Endothelial cell of umbilical vein (primary cell): ENCODE data around the gene CFAP45.

Experiments
- EZH2 ChIP-seq: IDR thresholded peaks from 2 replicates; pipeline ENCODE4 v1.6.1; 2012; ENCODE audit warnings: borderline replicate concordance, low read depth, mild to moderate bottlenecking, moderate library complexity, low read length, inconsistent platforms; ENCODE audit not compliant: severe bottlenecking
- FOS ChIP-seq: IDR thresholded peaks from 2 replicates; pipeline ENCODE4 v1.6.1; 2011; ENCODE audit warnings: mild to moderate bottlenecking, low read length, moderate library complexity, borderline replicate concordance; ENCODE audit not compliant: insufficient read depth
- GATA2 ChIP-seq: IDR thresholded peaks from 2 replicates; pipeline ENCODE4 v1.7.0; 2011; ENCODE audit warnings: low read depth, mild to moderate bottlenecking, moderate library complexity, mixed read lengths, low read length; ENCODE audit not compliant: insufficient read length, insufficient read depth
- JUN ChIP-seq: IDR thresholded peaks from 2 replicates; pipeline ENCODE4 v1.6.1; 2011; ENCODE audit warnings: borderline replicate concordance, low read depth; ENCODE audit not compliant: insufficient read length, insufficient read depth
- MAX ChIP-seq: IDR thresholded peaks from 2 replicates; pipeline ENCODE4 v1.6.1; 2011; ENCODE audit not compliant: insufficient read depth, insufficient read length
- POLR2A ChIP-seq: IDR thresholded peaks from 2 replicates; pipeline ENCODE4 v1.6.1; 2012; ENCODE audit warnings: low read depth, mild to moderate bottlenecking, control low read depth, low read length
- POLR2AphosphoS5 ChIP-seq: IDR thresholded peaks from 2 replicates; pipeline ENCODE4 v1.6.1; 2012; ENCODE audit warnings: low read depth, mild to moderate bottlenecking, control low read depth, low read length, moderate library complexity; ENCODE audit not compliant: insufficient read depth
- TF ChIP-seq, protein P1 (sequence below), 2 donors: IDR thresholded peaks; 1 replicate in 1 of 2; 2 replicates in 1 of 2; pipeline ENCODE4 v1.5.1; 2011; ENCODE audit warnings: low read length in 2 of 2, mild to moderate bottlenecking in 2 of 2, moderate library complexity in 2 of 2, control low read depth in 1 of 2, inconsistent platforms in 1 of 2, low read depth in 1 of 2; ENCODE audit not compliant: insufficient read depth in 1 of 2; ENCODE audit errors: extremely low read depth in 1 of 2

DNA sequence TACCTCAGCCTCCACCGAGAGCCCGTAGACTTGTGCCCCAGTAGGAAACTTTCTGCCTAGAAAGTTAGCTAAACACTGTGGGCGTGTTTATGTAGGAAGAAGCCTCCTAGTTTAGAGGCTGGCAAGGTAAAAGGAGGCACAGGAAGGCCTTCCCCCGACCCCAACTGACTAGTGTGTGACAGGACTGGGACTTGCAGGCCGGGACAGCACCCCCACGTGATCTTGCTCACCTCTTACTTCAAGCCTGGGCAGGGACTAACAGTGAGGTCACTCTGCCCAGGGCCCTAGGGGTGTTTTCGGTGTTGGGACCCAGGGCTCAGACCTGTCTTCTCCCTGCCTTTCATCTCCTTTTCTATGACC, 25.7 kb upstream of the CFAP45 start:
- no peak for TF ChIP-seq EZH2
- TF ChIP-seq POLR2A, result no peak
- TF ChIP-seq, protein P1, sequence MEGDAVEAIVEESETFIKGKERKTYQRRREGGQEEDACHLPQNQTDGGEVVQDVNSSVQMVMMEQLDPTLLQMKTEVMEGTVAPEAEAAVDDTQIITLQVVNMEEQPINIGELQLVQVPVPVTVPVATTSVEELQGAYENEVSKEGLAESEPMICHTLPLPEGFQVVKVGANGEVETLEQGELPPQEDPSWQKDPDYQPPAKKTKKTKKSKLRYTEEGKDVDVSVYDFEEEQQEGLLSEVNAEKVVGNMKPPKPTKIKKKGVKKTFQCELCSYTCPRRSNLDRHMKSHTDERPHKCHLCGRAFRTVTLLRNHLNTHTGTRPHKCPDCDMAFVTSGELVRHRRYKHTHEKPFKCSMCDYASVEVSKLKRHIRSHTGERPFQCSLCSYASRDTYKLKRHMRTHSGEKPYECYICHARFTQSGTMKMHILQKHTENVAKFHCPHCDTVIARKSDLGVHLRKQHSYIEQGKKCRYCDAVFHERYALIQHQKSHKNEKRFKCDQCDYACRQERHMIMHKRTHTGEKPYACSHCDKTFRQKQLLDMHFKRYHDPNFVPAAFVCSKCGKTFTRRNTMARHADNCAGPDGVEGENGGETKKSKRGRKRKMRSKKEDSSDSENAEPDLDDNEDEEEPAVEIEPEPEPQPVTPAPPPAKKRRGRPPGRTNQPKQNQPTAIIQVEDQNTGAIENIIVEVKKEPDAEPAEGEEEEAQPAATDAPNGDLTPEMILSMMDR (IDR thresholded peaks at IDR 0.05; ENCODE audit: extremely low read depth in 1 of 2, insufficient read depth in 1 of 2, low read depth in 1 of 2, low read length in 2 of 2), result no peak
- no peak for TF ChIP-seq FOS
- TF ChIP-seq POLR2AphosphoS5, result no peak
- TF ChIP-seq MAX, result no peak
- TF ChIP-seq JUN, result no peak
- TF ChIP-seq GATA2, result no peak
